OCI-M2 (cell line): Measurements from ENCODE around the gene GJB2.

Experiments used
- DNase-seq: peaks from one replicate; lab custom pipeline; 2025; ENCODE audit not compliant: unreplicated experiment; lab: John Stamatoyannopoulos, UW

GJB2 gene

GRCh38 chr13:20142927-20143480, 49.7 kb downstream of the GJB2 start:
- no peak for DNase-seq

DNA sequence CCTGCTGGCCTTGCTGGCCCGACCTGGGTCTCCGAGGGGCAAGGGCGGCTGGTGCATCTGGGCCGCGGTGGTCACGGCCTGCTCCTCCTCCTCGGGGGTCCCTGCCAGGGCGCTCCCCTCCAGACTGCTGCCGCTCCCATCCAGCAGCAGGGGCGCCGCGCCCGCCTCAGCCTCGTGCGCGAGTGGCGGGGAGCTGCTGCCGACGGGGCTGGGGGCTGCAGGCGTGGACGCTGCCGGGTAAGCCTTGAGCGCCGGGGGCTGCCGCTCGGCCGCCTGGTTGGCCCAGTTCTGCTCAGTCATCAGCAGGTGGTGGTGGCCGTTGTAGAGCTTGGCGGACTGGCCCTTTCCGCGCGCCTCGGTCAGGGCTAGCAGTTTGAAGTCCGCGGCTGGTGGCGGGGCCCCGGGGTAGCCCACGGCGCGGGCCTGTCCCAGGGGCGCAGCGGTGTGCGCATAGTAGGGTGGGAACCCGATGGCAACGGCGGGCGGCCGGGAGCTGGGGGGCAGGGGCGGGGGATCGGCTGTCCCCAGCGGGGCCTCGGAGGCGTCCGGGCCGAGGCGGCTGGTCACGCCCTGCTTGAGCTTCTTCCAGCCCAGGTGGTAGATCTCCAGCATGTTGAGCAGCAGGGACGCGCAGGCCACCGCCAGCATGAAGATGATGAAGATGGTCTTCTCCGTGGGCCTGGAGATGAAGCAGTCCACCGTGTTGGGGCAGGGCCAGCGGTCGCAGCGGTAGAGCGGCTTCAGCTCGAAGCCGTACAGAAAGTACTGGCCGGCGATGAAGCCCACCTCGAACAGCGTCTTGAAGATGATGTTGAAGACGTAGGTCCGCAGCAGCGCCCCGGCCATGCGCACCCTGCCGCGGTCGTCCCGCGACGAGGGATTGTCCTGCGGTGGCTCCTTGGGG, 50.5 kb downstream of the GJB2 start:
- DNase-seq, result no peak

- no peak for DNase-seq
Observed at GRCh38 chr13:20141238-20142022, 51.3 kb downstream of the GJB2 start.

DNA sequence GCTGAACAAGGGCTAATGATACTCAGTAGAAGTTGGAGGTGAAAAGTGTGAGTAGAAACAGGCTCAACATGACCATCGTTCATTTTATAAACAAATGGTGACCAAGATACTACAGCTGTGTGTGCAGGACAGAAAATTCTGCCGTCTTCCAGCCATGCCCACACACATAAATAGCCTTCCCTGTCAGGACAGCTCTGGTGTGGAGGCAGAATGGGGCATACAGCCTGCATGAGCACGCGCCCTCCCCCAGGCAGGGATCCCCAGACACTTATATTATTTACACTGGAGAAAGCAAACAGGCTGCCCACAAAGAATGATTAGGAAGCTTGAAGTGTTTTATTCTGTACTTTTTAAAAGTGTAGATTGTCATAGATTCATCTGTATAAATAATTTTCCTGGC, 52.3 kb downstream of the GJB2 start:
- no peak for DNase-seq

GRCh38 chr13:20137875-20138274, 54.9 kb downstream of the GJB2 start:
- no peak for DNase-seq
